SK-N-SH (cell line): Measurements from ENCODE around the gene RPA1. TPM values are rescaled to one million over a fixed set of nuclear protein-coding genes. Genes with fewer than 3 reads are reported as not detected.

Experiments used
- CTCF ChIA-PET: fragments of 300-600, 350-600 bp; formaldehyde crosslinking; extraction: SDS; loops from one replicate; lab custom pipeline; 2021; lab: Yijun Ruan, JAX
- POLR2A ChIA-PET: fragments of 350-600 bp; sonication (Branson Sonifier 250); formaldehyde crosslinking; extraction: SDS; loops from one replicate; lab custom pipeline; 2020; ENCODE audit warnings: antibody characterized with exemption, inconsistent platforms; lab: Yijun Ruan, JAX
- DNase-seq: peaks from one replicate; pipeline ENCODE4 v3.0.0; 2012
- H2AFZ ChIP-seq: fragments of 200-600 bp; sonication (generic); 2 replicates; pipeline ENCODE4 v1.8.1; 2016; ENCODE audit warnings: antibody characterized with exemption, mild to moderate bottlenecking, low read depth
- H3F3A ChIP-seq: fragments of 200-600 bp; sonication (generic); replicated peaks from 2 replicates; pipeline ENCODE3; 2016; ENCODE audit warnings: antibody characterized with exemption, mild to moderate bottlenecking; ENCODE audit not compliant: insufficient read depth
- H3K27ac ChIP-seq, 2 experiments: fragments of 200-500 bp in 1 of 2; fragments of 200-600 bp in 1 of 2; sonication (Bioruptor generic) in 1 of 2; sonication (generic), shearing (Covaris generic) in 1 of 2; 2 replicates each; pipeline versions ENCODE4 v1.5.1 to v1.6.1; 2014 to 2016; ENCODE audit warnings: low read depth in 2 of 2, inconsistent platforms in 1 of 2, low read length in 1 of 2, mild to moderate bottlenecking in 1 of 2, mixed read lengths in 1 of 2
- H3K27me3 ChIP-seq: fragments of 200-600 bp; sonication (generic), shearing (Covaris generic); 2 replicates; pipeline ENCODE4 v1.6.1; 2016; ENCODE audit warnings: mixed run types; ENCODE audit not compliant: insufficient read depth
- H3K36me3 ChIP-seq, 2 experiments: fragments of 200-500 bp in 1 of 2; fragments of 200-600 bp in 1 of 2; sonication (Bioruptor generic) in 1 of 2; sonication (generic) in 1 of 2; replicated peaks in 1 of 2; 2 replicates each; pipeline versions ENCODE3 to v1.5.1; 2014 to 2016; ENCODE audit warnings: low read length in 1 of 2, mild to moderate bottlenecking in 1 of 2; ENCODE audit not compliant: insufficient read depth in 2 of 2, control insufficient read depth in 1 of 2
- H3K4me1 ChIP-seq, 2 experiments: fragments of 200-500 bp in 1 of 2; fragments of 200-600 bp in 1 of 2; sonication (Bioruptor generic) in 1 of 2; sonication (generic), shearing (Covaris generic) in 1 of 2; 2 replicates each; pipeline versions ENCODE4 v1.5.1 to v1.6.1; 2014 to 2016; ENCODE audit warnings: low read depth in 1 of 2, low read length in 1 of 2, mixed run types in 1 of 2; ENCODE audit not compliant: insufficient read depth in 2 of 2, control insufficient read depth in 1 of 2
- H3K4me2 ChIP-seq: fragments of 200-600 bp; sonication (generic), shearing (Covaris generic); 2 replicates; pipeline ENCODE4 v1.6.1; 2017; ENCODE audit warnings: mixed run types
- H3K4me3 ChIP-seq, 2 experiments: fragments of 200-500 bp in 1 of 2; fragments of 200-600 bp in 1 of 2; sonication (Bioruptor generic) in 1 of 2; sonication (generic), shearing (Covaris generic) in 1 of 2; 2 replicates each; pipeline versions ENCODE4 v1.5.1 to v1.8.1; 2014 to 2016; ENCODE audit warnings: low read depth in 2 of 2, inconsistent platforms in 1 of 2, low read length in 1 of 2, mild to moderate bottlenecking in 1 of 2, mixed read lengths in 1 of 2, moderate library complexity in 1 of 2
- H3K79me2 ChIP-seq: fragments of 200-600 bp; sonication (generic); 2 replicates; pipeline ENCODE4 v1.8.1; 2017; ENCODE audit warnings: mild to moderate bottlenecking; ENCODE audit not compliant: insufficient read depth
- H3K9ac ChIP-seq: fragments of 200-600 bp; sonication (generic); 2 replicates; pipeline ENCODE4 v1.6.1; 2017; ENCODE audit warnings: mixed run types
- H3K9me2 ChIP-seq: fragments of 200-600 bp; sonication (generic); 2 replicates; pipeline ENCODE4 v1.6.1; 2017; ENCODE audit warnings: mixed run types
- H3K9me3 ChIP-seq: fragments of 200-600 bp; sonication (generic); 2 replicates; pipeline ENCODE4 v1.6.1; 2017; ENCODE audit warnings: mixed run types, mild to moderate bottlenecking, moderate library complexity
- H4K20me1 ChIP-seq: fragments of 200-600 bp; sonication (generic); 2 replicates; pipeline ENCODE4 v1.6.1; 2017; ENCODE audit warnings: mild to moderate bottlenecking, mixed run types; ENCODE audit not compliant: insufficient read depth
- CHD2 ChIP-seq: fragments of 150-350 bp; IDR thresholded peaks from 2 replicates; pipeline ENCODE4 v1.6.1; 2018; ENCODE audit warnings: low read length; ENCODE audit not compliant: partially characterized antibody
- FOXJ3 ChIP-seq: sonication (generic); formaldehyde crosslinking; IDR thresholded peaks from 2 replicates; pipeline ENCODE4 v1.5.1; 2020; ENCODE audit warnings: mild to moderate bottlenecking, missing genetic modification reagents
- FOXM1 ChIP-seq: IDR thresholded peaks from 2 replicates; pipeline ENCODE4 v1.4.0; 2012; ENCODE audit warnings: low read depth, mild to moderate bottlenecking
- GABPA ChIP-seq: IDR thresholded peaks from 2 replicates; pipeline ENCODE4 v1.4.0; 2012; ENCODE audit warnings: low read depth, mild to moderate bottlenecking
- NRF1 ChIP-seq: IDR thresholded peaks from 2 replicates; pipeline ENCODE4 v1.6.1; 2012; ENCODE audit warnings: low read depth, mild to moderate bottlenecking, low read length
- RFX5 ChIP-seq: IDR thresholded peaks from 2 replicates; pipeline ENCODE4 v1.6.1; 2012; ENCODE audit warnings: mild to moderate bottlenecking, improper control_type of control experiment, low read length
- WGBS: methylation state at CpG from one replicate; pipeline ENCODE4 v1.1.6; 2017; ENCODE audit warnings: low lambda C conversion rate; 5-methylcytosine and 5-hydroxymethylcytosine counted together
- polyA plus RNA-seq, 3 experiments: library from polyadenylated mRNA; depleted of rRNA; stranded (reverse); fragments of >200 nt; gene quantifications; 2 replicates each; pipeline ENCODE4 v1.2.3, GENCODE V29; 2012
- TF ChIP-seq, protein P1 (sequence below): fragments of 200-600 bp; sonication (generic); IDR thresholded peaks from 2 replicates; pipeline ENCODE4 v1.6.1; 2017; ENCODE audit warnings: antibody characterized with exemption, mild to moderate bottlenecking, moderate library complexity

Gene RPA1
- polyA plus RNA-seq, 1 of the 3 experiments (the other 2 are of a cell fraction) = 47.2 TPM

DNA sequence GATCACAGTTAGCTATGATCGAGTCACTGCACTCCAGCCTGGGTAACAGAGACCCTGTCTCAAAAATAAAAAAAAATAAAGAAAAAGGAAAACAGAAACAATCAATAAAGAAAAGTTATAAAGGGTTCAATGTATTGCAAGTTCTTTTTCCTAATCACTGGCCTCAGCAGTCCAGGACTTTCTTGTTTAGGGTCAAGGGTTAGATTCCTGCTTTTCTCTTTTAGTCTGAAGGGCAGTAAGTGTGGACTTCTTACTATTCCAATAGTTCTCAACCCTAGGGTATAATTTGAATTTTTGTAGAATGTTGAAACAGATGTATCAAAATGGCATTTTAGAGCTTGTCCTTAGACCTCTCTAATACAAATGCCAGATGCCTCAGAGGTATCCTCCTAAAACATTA is 27.4 kb upstream of the RPA1 start:
- Histone ChIP-seq H3K79me2 (peaks cover 5% of the 10 kb centered on the region; the same call in 1 of the 2 replicates), H3K9ac (no peak overlapping the region), H3K36me3 (peaks cover 7 to 11% of the 10 kb centered on the region in 2 experiments), H3K9me2 (no peaks in the 10 kb centered on the region), H3K27ac (no peak overlapping the region), H4K20me1 (no peaks in the 10 kb centered on the region), H3K4me2 (no peak overlapping the region), H3K27me3 (no peaks in the 10 kb centered on the region), H3K9me3 (no peaks in the 10 kb centered on the region), H3K4me3 (no peak overlapping the region), H2AFZ (no peak overlapping the region), H3F3A (no peaks in the 10 kb centered on the region), H3K4me1 (peaks cover 0 to 6% of the 10 kb centered on the region in 2 experiments; a peak in 1 of 4 replicates)
- WGBS = 88% methylated on average over 1 of the region's 1 CpG
- CTCF ChIA-PET = no interaction called here
- DNase-seq = no peak
- POLR2A ChIA-PET = no interaction called here
- TF ChIP-seq, protein P1, sequence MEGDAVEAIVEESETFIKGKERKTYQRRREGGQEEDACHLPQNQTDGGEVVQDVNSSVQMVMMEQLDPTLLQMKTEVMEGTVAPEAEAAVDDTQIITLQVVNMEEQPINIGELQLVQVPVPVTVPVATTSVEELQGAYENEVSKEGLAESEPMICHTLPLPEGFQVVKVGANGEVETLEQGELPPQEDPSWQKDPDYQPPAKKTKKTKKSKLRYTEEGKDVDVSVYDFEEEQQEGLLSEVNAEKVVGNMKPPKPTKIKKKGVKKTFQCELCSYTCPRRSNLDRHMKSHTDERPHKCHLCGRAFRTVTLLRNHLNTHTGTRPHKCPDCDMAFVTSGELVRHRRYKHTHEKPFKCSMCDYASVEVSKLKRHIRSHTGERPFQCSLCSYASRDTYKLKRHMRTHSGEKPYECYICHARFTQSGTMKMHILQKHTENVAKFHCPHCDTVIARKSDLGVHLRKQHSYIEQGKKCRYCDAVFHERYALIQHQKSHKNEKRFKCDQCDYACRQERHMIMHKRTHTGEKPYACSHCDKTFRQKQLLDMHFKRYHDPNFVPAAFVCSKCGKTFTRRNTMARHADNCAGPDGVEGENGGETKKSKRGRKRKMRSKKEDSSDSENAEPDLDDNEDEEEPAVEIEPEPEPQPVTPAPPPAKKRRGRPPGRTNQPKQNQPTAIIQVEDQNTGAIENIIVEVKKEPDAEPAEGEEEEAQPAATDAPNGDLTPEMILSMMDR = no peak
- no peak for TF ChIP-seq FOXJ3 (CRISPR knock-in tag)
- no peak for TF ChIP-seq GABPA
- no peak for TF ChIP-seq CHD2
- no peak for TF ChIP-seq FOXM1

DNA sequence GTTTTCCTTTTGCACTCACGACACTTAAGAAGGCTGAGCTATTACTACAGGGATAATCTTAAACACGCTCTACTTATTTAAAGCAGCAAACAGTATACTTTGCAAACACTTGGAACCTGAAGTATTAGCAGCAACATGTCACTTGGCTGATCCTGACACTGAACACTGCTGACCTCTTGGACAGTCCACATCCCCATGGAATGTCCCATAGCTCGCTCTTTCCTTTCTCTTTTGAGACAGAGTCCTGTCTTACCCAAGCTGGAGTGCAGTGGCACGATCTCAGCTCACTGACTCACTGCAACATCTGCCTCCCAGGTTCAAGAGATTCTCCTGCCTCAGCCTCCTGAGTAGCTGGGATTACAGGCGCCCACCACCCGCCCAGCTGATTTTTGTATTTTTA is 26.5 kb upstream of the RPA1 start:
- WGBS = 85% methylated on average over 6 of the region's 6 CpGs
- DNase-seq = no peak
- Histone ChIP-seq H3K27ac (no peak overlapping the region), H3K4me2 (no peak overlapping the region), H3F3A (no peaks in the 10 kb centered on the region), H4K20me1 (no peaks in the 10 kb centered on the region), H3K4me1 (peaks cover 0 to 6% of the 10 kb centered on the region in 2 experiments; a peak in 1 of 4 replicates), H3K9me2 (no peaks in the 10 kb centered on the region), H3K4me3 (no peak overlapping the region), H3K27me3 (no peaks in the 10 kb centered on the region), H3K36me3 (peaks cover 7 to 14% of the 10 kb centered on the region in 2 experiments), H3K9ac (no peak overlapping the region), H3K9me3 (no peaks in the 10 kb centered on the region), H3K79me2 (peaks cover 8% of the 10 kb centered on the region; the same call in 1 of the 2 replicates), H2AFZ (no peak overlapping the region)
- TF ChIP-seq RFX5 = no peak
- TF ChIP-seq NRF1 = no peak
- TF ChIP-seq, protein P1 = no peak
- POLR2A ChIA-PET = no interaction called here
- CTCF ChIA-PET = interaction anchor here (0.7 to 0.8 kb wide), 2 partner anchors 11 to 30 kb away, joined by 3 to 5 read pairs; no protein-coding TSS in a partner anchor
